A549 (cell line): ENCODE results near the gene DECR2. TPM values are rescaled to one million over a fixed set of nuclear protein-coding genes. Genes with fewer than 3 reads are reported as not detected.
A peak's percentile ranks its signal among the peaks of the same experiment; 100 is the strongest.
"Not testable (repeated sequence)": the region's sequence is repeated elsewhere in the genome, so short reads cannot be mapped to it uniquely, and the experiment has no call there.

Source experiments
- ATAC-seq, 2 experiments: fragments of 200-7000 bp in 1 of 2; fragments of >200 bp in 1 of 2; cut with Nextera tagmentation in 1 of 2; cut with Tn5 transposase in 1 of 2; 3 replicates each; pipeline versions ENCODE4 v1.8.0 to v1.9.1; 2018 to 2020; ENCODE audit warnings: mild to moderate bottlenecking in 1 of 2, moderate library complexity in 1 of 2
- CTCF ChIA-PET: fragments of 300-600 bp; sonication (Branson Sonifier 250); formaldehyde crosslinking; extraction: SDS; loops from one replicate; lab custom pipeline; 2021; ENCODE audit warnings: antibody characterized with exemption, inconsistent platforms; lab: Yijun Ruan, JAX
- POLR2A ChIA-PET: fragments of 350-600 bp; formaldehyde crosslinking; extraction: SDS; loops from one replicate; lab custom pipeline; 2021; ENCODE audit warnings: antibody characterized with exemption, inconsistent platforms; lab: Yijun Ruan, JAX
- DNase-seq, 2 experiments: peaks; one replicate each; pipeline versions ENCODE4 v3.0.0 to v3.0.0-alpha.2; 2011 to 2016; ENCODE audit warnings: low read depth in 1 of 2, low spot score in 1 of 2
- FAIRE-seq: peaks from 2 replicates; lab custom pipeline; 2011; peaks lifted over from hg19 to GRCh38; lab: Jason Lieb, UNC
- H3K27ac ChIP-seq, 2 experiments: fragments of >200 bp; sonication (Bioruptor Twin); formaldehyde crosslinking; 3 replicates each; pipeline ENCODE4 v1.5.1; 2016 to 2017
- H3K4me1 ChIP-seq: fragments of >200 bp; sonication (Bioruptor Twin); formaldehyde crosslinking; 3 replicates; pipeline ENCODE4 v1.6.1; 2016
- H3K4me2 ChIP-seq: fragments of >200 bp; sonication (Bioruptor Twin); formaldehyde crosslinking; 3 replicates; pipeline ENCODE4 v1.6.1; 2016
- H3K4me3 ChIP-seq: fragments of >200 bp; sonication (Bioruptor Twin); formaldehyde crosslinking; 3 replicates; pipeline ENCODE4 v1.5.1; 2016
- H3K9me3 ChIP-seq: fragments of >200 bp; sonication (Bioruptor Twin); formaldehyde crosslinking; 3 replicates; pipeline ENCODE4 v1.6.1; 2016
- CBX8 ChIP-seq: fragments of 200-600 bp; sonication (generic); IDR thresholded peaks from 2 replicates; pipeline ENCODE4 v1.6.1; 2016
- CTCF ChIP-seq: fragments of >200 bp; sonication (Bioruptor Twin); formaldehyde crosslinking; IDR thresholded peaks from 3 replicates; pipeline ENCODE4 v1.5.1; 2016
- HDAC2 ChIP-seq: fragments of 200-600 bp; sonication (generic); IDR thresholded peaks from 2 replicates; pipeline ENCODE4 v1.6.1; 2016
- HEYL ChIP-seq: fragments of 250-450 bp; sonication (Bioruptor Pico); IDR thresholded peaks from 2 replicates; pipeline ENCODE4 v1.8.0; 2021; ENCODE audit warnings: mild to moderate bottlenecking, moderate library complexity
- JUNB ChIP-seq: fragments of >200 bp; sonication (Bioruptor Twin); formaldehyde crosslinking; IDR thresholded peaks from 2 replicates; pipeline ENCODE4 v1.6.1; 2016
- MAFK ChIP-seq: fragments of 450-650 bp; IDR thresholded peaks from 2 replicates; pipeline ENCODE4 v1.6.1; 2014; ENCODE audit not compliant: partially characterized antibody
- MAX ChIP-seq: IDR thresholded peaks from 2 replicates; pipeline ENCODE4 v1.6.1; 2012
- PHF8 ChIP-seq: fragments of 200-600 bp; sonication (generic); IDR thresholded peaks from 2 replicates; pipeline ENCODE4 v1.6.1; 2016; ENCODE audit warnings: low read depth, mild to moderate bottlenecking, antibody characterized with exemption, moderate library complexity, borderline replicate concordance
- RAD21 ChIP-seq, 2 experiments: fragments of >200 bp in 1 of 2; sonication (Bioruptor Twin) in 1 of 2; formaldehyde crosslinking in 1 of 2; IDR thresholded peaks in 1 of 2; conservative IDR thresholded peaks in 1 of 2; 2 replicates in 1 of 2; 3 replicates in 1 of 2; pipeline ENCODE4 v1.6.1; 2012 to 2018; ENCODE audit warnings: inconsistent platforms in 1 of 2
- SMC3 ChIP-seq: fragments of >200 bp; sonication (Bioruptor Twin); formaldehyde crosslinking; IDR thresholded peaks from 3 replicates; pipeline ENCODE4 v1.6.1; 2018; ENCODE audit warnings: inconsistent platforms
- ZC3H11A ChIP-seq: fragments of 450-650 bp; IDR thresholded peaks from 2 replicates; pipeline ENCODE4 v1.6.1; 2014; ENCODE audit warnings: antibody characterized with exemption, mild to moderate bottlenecking
- whole genome bisulfite sequencing: methylation state at CpG from one replicate; pipeline ENCODE4 v1.1.6; 2017; ENCODE audit errors: missing lambda C conversion rate; 5-methylcytosine and 5-hydroxymethylcytosine counted together
- polyA plus RNA-seq, 4 experiments: library from polyadenylated mRNA; depleted of rRNA in 3 of 4; stranded (reverse); fragments of >200 nt; fragmentation: RNase III in 1 of 4; extraction: RNeasy Plus Mini Kit Qiagen cat#74134 plus additional on column Dnase treatment in 1 of 4; gene quantifications; 2 replicates in 3 of 4; 3 replicates in 1 of 4; pipeline ENCODE4 v1.2.3, GENCODE V29; 2011 to 2017
- TF ChIP-seq, protein P1 (sequence below): fragments of 250-450 bp; sonication (Bioruptor Pico); IDR thresholded peaks from 2 replicates; pipeline ENCODE4 v1.5.0; 2020; ENCODE audit warnings: low read depth, mild to moderate bottlenecking, moderate library complexity

Gene DECR2
- polyA plus RNA-seq, 2 of the 4 experiments (the other 2 are of a cell fraction): 15.5 to 34.2 TPM

GRCh38 chr16:361341-361871 is 40.3 kb upstream of the DECR2 start:
- TF ChIP-seq HDAC2 (no peak), PHF8 (no peak), ZC3H11A (no peak), MAX (no peak), JUNB (no peak), SMC3 (no peak), CBX8 (no peak), MAFK (no peak)
- TF ChIP-seq, protein P1, sequence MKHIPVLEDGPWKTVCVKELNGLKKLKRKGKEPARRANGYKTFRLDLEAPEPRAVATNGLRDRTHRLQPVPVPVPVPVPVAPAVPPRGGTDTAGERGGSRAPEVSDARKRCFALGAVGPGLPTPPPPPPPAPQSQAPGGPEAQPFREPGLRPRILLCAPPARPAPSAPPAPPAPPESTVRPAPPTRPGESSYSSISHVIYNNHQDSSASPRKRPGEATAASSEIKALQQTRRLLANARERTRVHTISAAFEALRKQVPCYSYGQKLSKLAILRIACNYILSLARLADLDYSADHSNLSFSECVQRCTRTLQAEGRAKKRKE: no peak
- H3K27ac ChIP-seq: no peak overlapping the region
- ChIA-PET POLR2A (interaction anchor here (0.9 to 1.4 kb wide), 2 partner anchors 134 to 283 kb away, joined by 3 to 5 read pairs; partner anchors contain the start of gene MPG), CTCF (interaction anchor here (0.6 to 7.6 kb wide), 47 partner anchors 10 to 327 kb away, joined by 3 to 80 read pairs (median 7); partner anchors contain the start of genes AXIN1, FAM234A, HBQ1 and MRPL28)
- no peak for DNase-seq
- peaks cover 7% of the 10 kb centered on the region; the same call in 2 of the 3 replicates for H3K4me1 ChIP-seq
- no peak for ATAC-seq
- FAIRE-seq: no peak
- peak overlapping the region; percentile 75; the same call in 1 of the 3 replicates for H3K4me2 ChIP-seq
- WGBS: 80% methylated on average over 26 of the region's 30 CpGs
- no peak overlapping the region for H3K4me3 ChIP-seq
- H3K9me3 ChIP-seq: no peaks in the 10 kb centered on the region

DNA sequence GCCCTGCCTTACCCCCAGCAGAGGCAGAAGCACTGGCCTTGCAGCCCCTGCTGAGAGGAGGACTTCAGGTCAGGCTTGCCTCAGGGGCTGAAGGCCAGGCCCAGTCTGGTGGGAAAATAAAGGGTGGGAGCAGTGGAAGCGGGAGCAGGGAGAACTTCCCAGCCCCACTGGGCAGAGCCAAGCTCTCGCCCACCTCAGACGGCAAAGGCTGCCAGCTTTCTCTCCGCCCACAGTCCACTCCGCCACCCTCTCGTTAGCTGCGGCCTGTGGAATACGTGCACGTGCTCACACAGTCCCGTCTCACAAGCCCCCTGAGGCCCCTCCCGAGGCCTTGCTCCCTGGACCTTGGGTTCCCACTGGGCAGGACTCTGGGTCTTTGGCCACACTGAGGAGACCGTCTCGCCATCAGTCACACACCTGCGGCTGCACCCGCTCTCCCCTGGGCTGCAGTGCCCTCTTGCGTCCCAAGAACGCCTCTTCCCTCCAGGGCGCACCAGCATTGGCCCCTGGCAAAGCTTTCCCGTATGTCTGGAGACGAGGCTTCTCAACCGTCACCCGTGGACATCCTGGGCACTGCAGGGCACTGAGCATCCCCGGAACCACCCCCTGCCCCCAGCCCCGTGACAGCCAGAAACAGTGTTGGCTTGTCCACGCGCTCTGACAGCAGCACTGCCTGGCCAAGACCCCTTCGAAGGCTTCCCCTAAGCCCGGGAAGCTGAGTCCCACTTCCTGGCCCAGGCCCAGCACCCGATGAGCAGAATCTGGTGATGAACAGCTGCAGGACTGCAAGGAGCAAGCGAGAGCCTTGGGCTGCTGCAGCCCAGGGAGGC is 39.6 kb upstream of the DECR2 start:
- Histone ChIP-seq H3K4me3 (no peak overlapping the region), H3K9me3 (no peaks in the 10 kb centered on the region), H3K27ac (0 out of 6 replicates have a peak overlapping the region, but pooled peaks of 1 of the 2 experiments have one; percentile 49), H3K4me2 (peak overlapping the region; percentile 75), H3K4me1 (peaks cover 7% of the 10 kb centered on the region; the same call in 2 of the 3 replicates)
- FAIRE-seq: no peak
- CTCF ChIA-PET: interaction anchor here (0.6 to 7.6 kb wide), 73 partner anchors 10 to 328 kb away, joined by 3 to 80 read pairs (median 6); partner anchors contain the start of genes ARHGDIG, AXIN1, FAM234A and HBQ1
- TF ChIP-seq SMC3 (peak; percentile 84), MAX (peak; percentile 50; the same call in 1 of the 2 replicates), HEYL (CRISPR knock-in tag) (no peak), RAD21 (conservative IDR thresholded peaks at IDR 0.05 in 1 of 2, IDR thresholded peaks at IDR 0.05 in 1 of 2) (peak; percentile 96 to 97), CTCF (peak; percentile 88)
- 14% methylated on average over 21 of the region's 30 CpGs for WGBS
- POLR2A ChIA-PET: interaction anchor here (0.7 to 1.4 kb wide), 6 partner anchors 9 to 284 kb away, joined by 3 to 7 read pairs (median 5); partner anchors contain the start of genes AXIN1 and MPG
- DNase-seq: peak; percentile 89 to 94
- peak; percentile 86 to 94 for ATAC-seq

- ATAC-seq, H3K4me1 ChIP-seq, FAIRE-seq, H3K27ac ChIP-seq, DNase-seq, H3K4me3 ChIP-seq, H3K9me3 ChIP-seq: not testable (repeated sequence)
- 63% methylated on average over 6 of the region's 24 CpGs for WGBS
- CTCF ChIA-PET: interaction anchor here (0.6 to 7.6 kb wide), 64 partner anchors 9 to 310 kb away, joined by 3 to 80 read pairs (median 6); partner anchors contain the start of genes ARHGDIG, AXIN1, FAM234A and HBQ1
- POLR2A ChIA-PET: interaction anchor here (1.0 to 1.4 kb wide), 4 partner anchors 8 to 256 kb away, joined by 3 to 7 read pairs (median 5); no protein-coding TSS in a partner anchor
- peak overlapping the region; percentile 75 for H3K4me2 ChIP-seq
These were observed 39.0 kb upstream of the DECR2 start for GRCh38 chr16:362702-362999.
